ENCODE results near the gene ELMO1. TPM values are rescaled to one million over a fixed set of nuclear protein-coding genes. Genes with fewer than 3 reads are reported as not detected.
A peak's percentile ranks its signal among the peaks of the same experiment; 100 is the strongest.

ELMO1 gene
- total RNA-seq, 1 donor from 2014 or later, result not detected

DNA sequence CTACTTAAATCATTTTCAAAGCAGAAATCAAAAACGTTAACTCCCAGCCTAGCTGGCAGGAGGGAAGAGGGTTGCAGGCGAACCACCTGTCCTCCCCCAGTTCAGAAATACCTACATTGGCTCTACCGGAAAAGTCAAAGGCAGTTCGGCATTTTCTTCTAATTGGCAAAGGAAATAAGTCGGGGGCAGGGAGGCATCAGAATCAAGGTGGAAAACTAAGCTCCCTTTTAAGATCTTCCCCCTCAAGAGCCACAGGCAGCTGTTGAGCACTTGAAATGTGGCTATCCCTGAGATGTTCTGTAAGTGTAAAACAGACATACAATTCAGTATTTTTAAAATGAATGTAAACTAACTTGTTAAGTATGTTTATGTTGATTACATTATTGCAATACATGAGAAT lies 957 bp upstream of the ELMO1 start:
- no peaks in the 10 kb centered on the region for H3K9me3 Mint-ChIP-seq (ENCODE audit: unreplicated experiment)
- H3K36me3 Mint-ChIP-seq (ENCODE audit: unreplicated experiment), result no peaks in the 10 kb centered on the region
- DNase-seq (ENCODE audit: extremely low spot score, unreplicated experiment), result no peak
- peaks cover 72% of the 10 kb centered on the region for H3K27me3 Mint-ChIP-seq (ENCODE audit: unreplicated experiment)
- peaks cover 9% of the 10 kb centered on the region for H3K4me1 Mint-ChIP-seq (ENCODE audit: unreplicated experiment)
- no peak for TF ChIP-seq CTCF (IDR thresholded peaks at IDR 0.05)
- H3K4me3 Mint-ChIP-seq (ENCODE audit: unreplicated experiment), result peak overlapping the region; percentile 14
- H3K27ac Mint-ChIP-seq (ENCODE audit: unreplicated experiment), result no peak overlapping the region

DNA sequence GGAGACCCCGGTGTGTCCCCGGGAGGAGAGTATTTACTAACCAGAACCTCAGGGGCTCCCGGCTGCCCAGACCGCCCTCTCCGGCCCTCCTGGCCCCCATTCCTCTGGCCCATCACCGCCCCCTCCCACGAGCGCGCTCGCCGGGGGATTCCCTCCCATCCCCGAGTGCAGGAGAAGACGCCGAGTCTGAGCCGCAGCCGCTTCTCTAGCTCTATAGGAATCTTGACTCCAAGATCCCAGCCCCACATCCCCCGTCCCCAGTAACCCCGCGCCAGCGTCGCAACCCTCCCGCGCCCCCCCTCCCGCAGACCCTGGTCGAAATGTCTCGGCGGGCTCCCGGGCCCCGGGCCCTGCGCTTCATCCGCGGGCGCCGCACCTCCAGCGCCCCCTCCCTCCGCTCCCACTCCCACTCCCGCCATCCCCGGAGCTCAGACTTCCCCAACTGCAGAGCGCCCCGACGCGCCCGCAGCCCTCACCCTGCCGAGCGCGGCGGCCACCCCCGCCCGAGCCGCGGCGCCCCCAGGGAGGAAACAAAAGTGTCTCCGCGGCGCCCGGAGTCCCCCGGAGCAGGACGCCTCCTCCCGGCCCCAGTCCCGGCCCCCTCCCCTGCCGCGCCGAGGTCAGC lies 541 bp downstream of the ELMO1 start:
- no peak for TF ChIP-seq CTCF (IDR thresholded peaks at IDR 0.05)
- Mint-ChIP-seq H3K4me3 (ENCODE audit: unreplicated experiment) (peak overlapping the region; percentile 83), H3K9me3 (ENCODE audit: unreplicated experiment) (no peaks in the 10 kb centered on the region), H3K4me1 (ENCODE audit: unreplicated experiment) (peaks cover 9% of the 10 kb centered on the region), H3K27ac (ENCODE audit: unreplicated experiment) (no peak overlapping the region), H3K36me3 (ENCODE audit: unreplicated experiment) (no peaks in the 10 kb centered on the region), H3K27me3 (ENCODE audit: unreplicated experiment) (peaks cover 73% of the 10 kb centered on the region)
- DNase-seq (ENCODE audit: extremely low spot score, unreplicated experiment), result no peak

DNA sequence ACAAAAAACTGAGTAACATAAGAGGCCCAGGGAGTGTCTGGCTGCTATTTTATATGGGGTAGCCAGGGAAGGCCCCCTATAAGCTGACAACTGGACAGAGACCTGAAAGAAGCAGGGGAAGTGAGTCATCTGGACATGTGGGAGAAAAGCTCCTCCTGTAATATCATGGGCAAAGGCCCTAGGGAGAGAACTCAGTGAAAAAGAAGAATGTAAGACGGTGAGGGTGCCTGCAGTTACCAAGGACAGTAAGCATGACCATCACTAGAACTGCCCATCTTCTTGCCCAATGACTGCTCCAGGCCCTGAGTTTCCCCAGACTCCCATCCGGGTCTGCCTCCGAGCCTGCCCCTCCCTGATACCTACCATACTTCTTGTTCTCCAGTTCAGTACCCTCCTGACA lies 2.3 kb downstream of the ELMO1 start:
- Mint-ChIP-seq H3K36me3 (ENCODE audit: unreplicated experiment) (no peaks in the 10 kb centered on the region), H3K27ac (ENCODE audit: unreplicated experiment) (no peak overlapping the region), H3K9me3 (ENCODE audit: unreplicated experiment) (no peaks in the 10 kb centered on the region), H3K4me3 (ENCODE audit: unreplicated experiment) (no peak overlapping the region), H3K27me3 (ENCODE audit: unreplicated experiment) (peaks cover 60% of the 10 kb centered on the region), H3K4me1 (ENCODE audit: unreplicated experiment) (peaks cover 9% of the 10 kb centered on the region)
- no peak for DNase-seq (ENCODE audit: extremely low spot score, unreplicated experiment)
- no peak for TF ChIP-seq CTCF (IDR thresholded peaks at IDR 0.05)

DNA sequence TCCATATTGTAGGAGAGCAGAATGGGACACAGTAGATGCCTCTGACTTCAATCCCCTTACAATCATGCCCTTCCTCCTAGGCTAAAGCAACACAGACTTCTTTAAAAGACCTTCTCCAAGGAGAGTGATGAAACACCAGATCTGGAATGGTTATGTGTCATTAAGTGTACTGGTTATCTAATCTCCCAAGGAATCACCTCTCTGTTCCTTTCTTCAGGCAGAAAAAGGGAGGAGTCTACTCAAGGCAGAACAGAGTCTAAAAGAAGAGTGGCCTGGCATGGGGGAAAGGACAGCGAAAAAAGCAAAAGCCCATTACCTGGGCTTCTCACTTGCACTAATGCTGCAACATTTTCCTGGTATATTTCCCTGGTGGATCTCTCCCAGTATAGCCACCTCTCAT lies 2.9 kb downstream of the ELMO1 start:
- no peak overlapping the region for H3K4me3 Mint-ChIP-seq (ENCODE audit: unreplicated experiment)
- no peak overlapping the region for H3K27ac Mint-ChIP-seq (ENCODE audit: unreplicated experiment)
- no peaks in the 10 kb centered on the region for H3K9me3 Mint-ChIP-seq (ENCODE audit: unreplicated experiment)
- H3K4me1 Mint-ChIP-seq (ENCODE audit: unreplicated experiment), result peaks cover 9% of the 10 kb centered on the region
- DNase-seq (ENCODE audit: extremely low spot score, unreplicated experiment), result no peak
- TF ChIP-seq CTCF (IDR thresholded peaks at IDR 0.05), result no peak
- no peaks in the 10 kb centered on the region for H3K36me3 Mint-ChIP-seq (ENCODE audit: unreplicated experiment)
- H3K27me3 Mint-ChIP-seq (ENCODE audit: unreplicated experiment), result peaks cover 59% of the 10 kb centered on the region

DNA sequence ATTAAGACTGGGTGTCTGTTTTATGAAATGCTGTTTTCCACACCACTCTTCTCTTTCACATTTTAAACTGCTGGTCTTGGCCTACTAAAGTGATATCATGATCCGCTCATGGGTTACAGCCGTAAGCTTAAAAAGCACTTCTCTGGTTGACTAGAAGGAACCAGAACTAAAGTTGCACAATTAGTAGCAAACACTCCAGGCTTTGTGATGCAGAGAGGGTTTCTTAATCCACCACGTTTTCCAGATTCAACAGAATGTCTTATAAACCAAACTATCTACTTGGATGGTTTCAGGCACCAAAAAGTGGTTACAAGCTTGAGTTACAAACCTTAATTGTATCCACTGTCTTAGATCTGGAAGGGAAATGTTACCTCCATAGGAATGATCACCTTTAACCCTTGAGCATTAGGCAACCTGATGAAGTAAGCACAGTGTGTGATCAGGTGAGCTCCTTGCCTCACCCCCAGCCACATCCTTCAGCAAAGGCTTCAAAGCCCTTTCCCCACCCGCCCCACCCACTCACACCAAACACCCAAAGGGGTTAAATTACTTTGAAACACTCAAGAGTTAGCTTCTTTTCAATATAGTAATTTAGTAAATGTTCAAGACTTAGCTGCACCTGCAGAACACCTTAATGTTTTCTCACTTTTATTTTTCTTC lies 3.5 kb downstream of the ELMO1 start:
- Mint-ChIP-seq H3K27ac (ENCODE audit: unreplicated experiment) (no peak overlapping the region), H3K4me1 (ENCODE audit: unreplicated experiment) (peaks cover 9% of the 10 kb centered on the region), H3K4me3 (ENCODE audit: unreplicated experiment) (no peak overlapping the region), H3K36me3 (ENCODE audit: unreplicated experiment) (no peaks in the 10 kb centered on the region), H3K9me3 (ENCODE audit: unreplicated experiment) (no peaks in the 10 kb centered on the region), H3K27me3 (ENCODE audit: unreplicated experiment) (peaks cover 53% of the 10 kb centered on the region)
- no peak for DNase-seq (ENCODE audit: extremely low spot score, unreplicated experiment)
- TF ChIP-seq CTCF (IDR thresholded peaks at IDR 0.05), result no peak
